HCT116 (cell line): ENCODE data around the gene KIAA1755. TPM values are rescaled to one million over a fixed set of nuclear protein-coding genes. Genes with fewer than 3 reads are reported as not detected.

Experiments
- ATAC-seq: fragments of 200-7000 bp; cut with Tn5 transposase; 2 replicates; pipeline ENCODE4 v1.9.1; 2020; ENCODE audit warnings: mild to moderate bottlenecking, moderate library complexity
- BruUV-seq: library from RNA; stranded (reverse); fragments of 400-500 nt; replicated peaks from 2 replicates; lab custom pipeline; 2021; lab: Mats Ljungman, UMichigan
- CTCF ChIA-PET: fragments of 300-600 bp; sonication (Branson Sonifier 250); formaldehyde crosslinking; loops from one replicate; lab custom pipeline; 2021; ENCODE audit warnings: antibody characterized with exemption; lab: Charles Lee
- POLR2A ChIA-PET: fragments of 300-600, 350-600 bp; sonication (Branson Sonifier 250); formaldehyde crosslinking; loops from one replicate; lab custom pipeline; 2021; ENCODE audit warnings: antibody characterized with exemption; lab: Charles Lee
- RAD21 ChIA-PET, 2 experiments: fragments of 300-600 bp; sonication (Branson Sonifier 250); formaldehyde crosslinking; loops; one replicate each; lab custom pipeline; 2023; ENCODE audit warnings: low total read pairs in 2 of 2; ENCODE audit not compliant: uncharacterized antibody in 2 of 2, unreplicated experiment in 2 of 2, low non-redundant PET in 1 of 2; lab: Charles Lee
- DNase-seq: peaks from one replicate; pipeline ENCODE4 v3.0.0-alpha.2; 2010; ENCODE audit warnings: low read depth, low spot score
- H2AFZ ChIP-seq: fragments of 200-600 bp; shearing (Covaris generic), sonication (generic); 2 replicates; pipeline ENCODE4 v1.6.1; 2017; ENCODE audit warnings: low read depth, mixed run types, mixed read lengths, antibody characterized with exemption, low read length; ENCODE audit not compliant: poor library complexity, severe bottlenecking
- H3K27ac ChIP-seq: 2 replicates; pipeline ENCODE4 v1.5.1; 2012; ENCODE audit warnings: low read depth, low read length
- H3K27me3 ChIP-seq: fragments of 200-600 bp; sonication (generic); 2 replicates; pipeline ENCODE4 v1.6.1; 2016; ENCODE audit warnings: mixed run types, low read length, mixed read lengths; ENCODE audit not compliant: insufficient read depth
- H3K36me3 ChIP-seq, 2 experiments: fragments of 200-500 bp in 1 of 2; fragments of 200-600 bp in 1 of 2; sonication (Bioruptor generic) in 1 of 2; sonication (generic) in 1 of 2; 2 replicates each; pipeline versions ENCODE4 v1.5.1 to v1.6.1; 2014 to 2016; ENCODE audit warnings: low read length in 2 of 2, inconsistent platforms in 1 of 2, mixed read lengths in 1 of 2, mixed run types in 1 of 2; ENCODE audit not compliant: insufficient read depth in 2 of 2, control insufficient read depth in 1 of 2
- H3K4me1 ChIP-seq, 2 experiments: fragments of 200-600 bp in 1 of 2; sonication (generic) in 1 of 2; 2 replicates each; pipeline versions ENCODE4 v1.5.1 to v1.6.1; 2012 to 2017; ENCODE audit warnings: low read length in 2 of 2, inconsistent platforms in 1 of 2, mild to moderate bottlenecking in 1 of 2, mixed read lengths in 1 of 2, mixed run types in 1 of 2, moderate library complexity in 1 of 2; ENCODE audit not compliant: insufficient read depth in 2 of 2, control insufficient read depth in 1 of 2
- H3K4me2 ChIP-seq: fragments of 200-600 bp; sonication (generic); 2 replicates; pipeline ENCODE4 v1.6.1; 2017; ENCODE audit warnings: mixed run types, low read length, mixed read lengths
- H3K4me3 ChIP-seq, 2 experiments: fragments of 200-600 bp in 1 of 2; sonication (generic) in 1 of 2; replicated peaks in 1 of 2; 2 replicates each; pipeline ENCODE4 v1.5.1; 2011 to 2016; ENCODE audit warnings: low read length in 2 of 2, control low read depth in 1 of 2, low read depth in 1 of 2, mild to moderate bottlenecking in 1 of 2, mixed read lengths in 1 of 2, mixed run types in 1 of 2
- H3K79me2 ChIP-seq: fragments of 200-600 bp; sonication (generic); 2 replicates; pipeline ENCODE4 v1.6.1; 2017; ENCODE audit warnings: mild to moderate bottlenecking, mixed run types, low read length, moderate library complexity, mixed read lengths; ENCODE audit not compliant: insufficient read depth
- H3K9ac ChIP-seq: fragments of 200-600 bp; sonication (generic); 2 replicates; pipeline ENCODE4 v1.6.1; 2016; ENCODE audit warnings: low read length, mixed read lengths
- H3K9me2 ChIP-seq: fragments of 200-600 bp; sonication (generic), shearing (Covaris generic); 2 replicates; pipeline ENCODE4 v1.6.1; 2017; ENCODE audit warnings: mixed run types, mild to moderate bottlenecking, moderate library complexity; ENCODE audit not compliant: insufficient read depth
- H3K9me3 ChIP-seq, 2 experiments: fragments of 200-500 bp in 1 of 2; fragments of 200-600 bp in 1 of 2; sonication (Bioruptor generic) in 1 of 2; sonication (generic) in 1 of 2; 2 replicates each; pipeline ENCODE4 v1.6.1; 2014 to 2017; ENCODE audit warnings: low read length in 2 of 2, mixed read lengths in 2 of 2, inconsistent platforms in 1 of 2, low read depth in 1 of 2, mild to moderate bottlenecking in 1 of 2, mixed run types in 1 of 2, moderate library complexity in 1 of 2; ENCODE audit not compliant: control insufficient read depth in 1 of 2, insufficient read depth in 1 of 2
- H4K20me1 ChIP-seq: fragments of 200-600 bp; sonication (generic), shearing (Covaris generic); 2 replicates; pipeline ENCODE4 v1.6.1; 2017; ENCODE audit warnings: mixed run types, mild to moderate bottlenecking, moderate library complexity; ENCODE audit not compliant: insufficient read depth
- ATF3 ChIP-seq: IDR thresholded peaks from 2 replicates; pipeline ENCODE4 v1.6.1; 2012
- CBX3 ChIP-seq: IDR thresholded peaks from 2 replicates; pipeline ENCODE4 v1.6.1; 2012; ENCODE audit warnings: low read depth
- CEBPB ChIP-seq: IDR thresholded peaks from 2 replicates; pipeline ENCODE4 v1.6.1; 2012; ENCODE audit warnings: low read depth
- CTCF ChIP-seq, 3 experiments: fragments of 200-600 bp in 1 of 3; sonication (generic) in 1 of 3; IDR thresholded peaks in 2 of 3; conservative IDR thresholded peaks in 1 of 3; 2 replicates each; pipeline ENCODE4 v1.5.1; 2012 to 2017; ENCODE audit warnings: low read depth in 2 of 3, low read length in 2 of 3, antibody characterized with exemption in 1 of 3, borderline replicate concordance in 1 of 3, control low read depth in 1 of 3, mild to moderate bottlenecking in 1 of 3, mixed read lengths in 1 of 3, mixed run types in 1 of 3, moderate library complexity in 1 of 3; ENCODE audit not compliant: insufficient read depth in 1 of 3
- EZH2phosphoT487 ChIP-seq: fragments of 200-600 bp; IDR thresholded peaks from 2 replicates; pipeline ENCODE4 v1.6.1; 2018; ENCODE audit warnings: antibody characterized with exemption, borderline replicate concordance
- FOSL1 ChIP-seq: IDR thresholded peaks from 2 replicates; pipeline ENCODE4 v1.6.1; 2012; ENCODE audit warnings: low read depth
- JUND ChIP-seq: IDR thresholded peaks from 2 replicates; pipeline ENCODE4 v1.6.1; 2012
- MAX ChIP-seq: IDR thresholded peaks from 2 replicates; pipeline ENCODE4 v1.6.1; 2012
- POLR2A ChIP-seq: IDR thresholded peaks from 2 replicates; pipeline ENCODE4 v1.7.0; 2011; ENCODE audit warnings: borderline replicate concordance; ENCODE audit not compliant: insufficient read depth, insufficient read length; ENCODE audit errors: extremely low read depth
- POLR2AphosphoS5 ChIP-seq: IDR thresholded peaks from 2 replicates; pipeline ENCODE4 v1.6.1; 2011; ENCODE audit warnings: mild to moderate bottlenecking, low read depth, low read length, moderate library complexity
- RAD21 ChIP-seq: IDR thresholded peaks from 2 replicates; pipeline ENCODE4 v1.6.1; 2012; ENCODE audit warnings: low read depth, mild to moderate bottlenecking
- REST ChIP-seq: IDR thresholded peaks from 2 replicates; pipeline ENCODE4 v1.6.1; 2012; ENCODE audit warnings: low read depth
- TCF7L2 ChIP-seq: IDR thresholded peaks from 2 replicates; pipeline ENCODE4 v1.7.0; 2011; ENCODE audit warnings: borderline replicate concordance, inconsistent platforms; ENCODE audit not compliant: insufficient read depth, insufficient read length; ENCODE audit errors: extremely low read depth
- YY1 ChIP-seq: IDR thresholded peaks from 2 replicates; pipeline ENCODE4 v1.6.1; 2011; ENCODE audit warnings: low read length, low read depth, moderate library complexity, mild to moderate bottlenecking; ENCODE audit not compliant: insufficient replicate concordance; ENCODE audit errors: extremely low read depth
- ZBTB33 ChIP-seq: IDR thresholded peaks from 2 replicates; pipeline ENCODE4 v1.6.1; 2011; ENCODE audit warnings: mild to moderate bottlenecking, low read length, moderate library complexity; ENCODE audit not compliant: insufficient replicate concordance; ENCODE audit errors: extremely low read depth
- ZFX ChIP-seq: fragments of 450-650 bp; IDR thresholded peaks from 2 replicates; pipeline ENCODE4 v1.6.1; 2017
- ZNF274 ChIP-seq: fragments of 200-500 bp; sonication (Bioruptor generic); IDR thresholded peaks from 2 replicates; pipeline ENCODE4 v1.6.1; 2014; ENCODE audit warnings: mild to moderate bottlenecking, low read depth, low read length, inconsistent platforms
- intact Hi-C: fragments of 100-400 bp; cut with micrococcal nuclease; formaldehyde crosslinking; loops from 2 replicates; pipeline ENCODE4 v1.10.0; 2022
- total RNA-seq: library from RNA; stranded (reverse); gene quantifications from one replicate; pipeline ENCODE4 v1.2.1, GENCODE V29; 2021; ENCODE audit not compliant: unreplicated experiment

KIAA1755 gene
- total RNA-seq, 1 experiment from 2014 or later: not detected

- Histone ChIP-seq H3K27me3 (no peaks in the 10 kb centered on the region), H3K27ac (no peak overlapping the region), H3K36me3 (no peaks in the 10 kb centered on the region), H2AFZ (no peak overlapping the region), H3K79me2 (no peaks in the 10 kb centered on the region), H4K20me1 (no peaks in the 10 kb centered on the region), H3K9me3 (no peaks in the 10 kb centered on the region), H3K9ac (no peak overlapping the region), H3K4me2 (no peak overlapping the region), H3K4me1 (no peaks in the 10 kb centered on the region), H3K9me2 (no peaks in the 10 kb centered on the region), H3K4me3 (no peak overlapping the region)
- BruUV-seq: no TSS peak
- DNase-seq (no peak), ATAC-seq (no peak)
- CTCF ChIA-PET: no interaction called here
- intact Hi-C loops: no loop called here
- TF ChIP-seq CBX3 (no peak), ZNF274 (no peak), POLR2A (no peak), REST (no peak), ATF3 (no peak), MAX (no peak), RAD21 (no peak), CEBPB (no peak), JUND (no peak), TCF7L2 (no peak), CTCF (IDR thresholded peaks at IDR 0.05 in 2 of 3, conservative IDR thresholded peaks at IDR 0.05 in 1 of 3; ENCODE audit: borderline replicate concordance in 1 of 3, insufficient read depth in 1 of 3, low read depth in 2 of 3, low read length in 2 of 3) (no peak), EZH2phosphoT487 (no peak), ZBTB33 (no peak), FOSL1 (no peak), YY1 (no peak), ZFX (no peak), POLR2AphosphoS5 (no peak)
- POLR2A ChIA-PET: no interaction called here
- RAD21 ChIA-PET: no interaction called here
These were observed 51.4 kb downstream of the KIAA1755 start for GRCh38 chr20:38209054-38209675.
